ENCODE results near the gene PREX1. TPM values are rescaled to one million over a fixed set of nuclear protein-coding genes. Genes with fewer than 3 reads are reported as not detected.

PREX1 gene
- polyA plus RNA-seq, 1 experiment, result 1.3 TPM

DNA sequence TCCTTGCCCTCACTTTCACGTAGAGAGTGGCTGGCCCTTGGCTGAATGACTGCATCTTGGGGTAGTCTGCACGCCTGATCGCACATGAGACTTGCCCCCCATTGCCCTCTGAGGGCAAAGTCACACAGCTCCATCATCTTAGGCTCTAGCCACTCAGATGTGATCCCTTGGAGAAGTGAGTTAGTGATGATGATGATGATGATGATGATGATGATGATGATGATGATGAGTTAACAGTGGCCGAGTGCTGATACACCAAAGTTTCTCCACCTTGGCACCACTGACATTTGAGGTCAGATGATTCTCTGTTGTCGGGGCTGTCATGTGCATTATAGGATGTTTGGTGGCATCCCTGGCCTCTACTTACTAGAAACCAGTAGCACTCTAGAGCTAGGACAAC is 84.0 kb downstream of the PREX1 start:
- POLR2A ChIA-PET, result no interaction called here
- Histone ChIP-seq H3K27me3 (ENCODE audit: control insufficient read depth, insufficient read depth, low read length) (no peaks in the 10 kb centered on the region), H3K36me3 (ENCODE audit: control insufficient read depth, insufficient read depth, low read length) (peaks cover 1% of the 10 kb centered on the region; the same call in 1 of the 2 replicates), H3K4me3 (ENCODE audit: low read depth, low read length) (no peak overlapping the region)
- TF ChIP-seq, protein P1, sequence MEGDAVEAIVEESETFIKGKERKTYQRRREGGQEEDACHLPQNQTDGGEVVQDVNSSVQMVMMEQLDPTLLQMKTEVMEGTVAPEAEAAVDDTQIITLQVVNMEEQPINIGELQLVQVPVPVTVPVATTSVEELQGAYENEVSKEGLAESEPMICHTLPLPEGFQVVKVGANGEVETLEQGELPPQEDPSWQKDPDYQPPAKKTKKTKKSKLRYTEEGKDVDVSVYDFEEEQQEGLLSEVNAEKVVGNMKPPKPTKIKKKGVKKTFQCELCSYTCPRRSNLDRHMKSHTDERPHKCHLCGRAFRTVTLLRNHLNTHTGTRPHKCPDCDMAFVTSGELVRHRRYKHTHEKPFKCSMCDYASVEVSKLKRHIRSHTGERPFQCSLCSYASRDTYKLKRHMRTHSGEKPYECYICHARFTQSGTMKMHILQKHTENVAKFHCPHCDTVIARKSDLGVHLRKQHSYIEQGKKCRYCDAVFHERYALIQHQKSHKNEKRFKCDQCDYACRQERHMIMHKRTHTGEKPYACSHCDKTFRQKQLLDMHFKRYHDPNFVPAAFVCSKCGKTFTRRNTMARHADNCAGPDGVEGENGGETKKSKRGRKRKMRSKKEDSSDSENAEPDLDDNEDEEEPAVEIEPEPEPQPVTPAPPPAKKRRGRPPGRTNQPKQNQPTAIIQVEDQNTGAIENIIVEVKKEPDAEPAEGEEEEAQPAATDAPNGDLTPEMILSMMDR (IDR thresholded peaks at IDR 0.05; ENCODE audit: insufficient read depth, low read depth, low read length), result no peak
- CTCF ChIA-PET, result no interaction called here
- no peak for DNase-seq (ENCODE audit: low read depth)

- H3K36me3 ChIP-seq (ENCODE audit: control insufficient read depth, insufficient read depth, low read length), result peaks cover 1% of the 10 kb centered on the region; the same call in 1 of the 2 replicates
- no peak overlapping the region for H3K4me3 ChIP-seq (ENCODE audit: low read depth, low read length)
- ChIA-PET POLR2A (no interaction called here), CTCF (no interaction called here)
- DNase-seq (ENCODE audit: low read depth), result no peak
- TF ChIP-seq, protein P1 (IDR thresholded peaks at IDR 0.05; ENCODE audit: insufficient read depth, low read depth, low read length), result no peak
- no peaks in the 10 kb centered on the region for H3K27me3 ChIP-seq (ENCODE audit: control insufficient read depth, insufficient read depth, low read length)
Measured at GRCh38 chr20:48742912-48743680, 84.7 kb downstream of the PREX1 start.

- Histone ChIP-seq H3K27me3 (ENCODE audit: control insufficient read depth, insufficient read depth, low read length) (no peaks in the 10 kb centered on the region), H3K4me3 (ENCODE audit: low read depth, low read length) (no peak overlapping the region), H3K36me3 (ENCODE audit: control insufficient read depth, insufficient read depth, low read length) (peaks cover 1% of the 10 kb centered on the region; the same call in 1 of the 2 replicates)
- ChIA-PET POLR2A (no interaction called here), CTCF (no interaction called here)
- no peak for DNase-seq (ENCODE audit: low read depth)
- TF ChIP-seq, protein P1 (IDR thresholded peaks at IDR 0.05; ENCODE audit: insufficient read depth, low read depth, low read length), result no peak
Measured at GRCh38 chr20:48742233-48742632, 85.6 kb downstream of the PREX1 start.

DNA sequence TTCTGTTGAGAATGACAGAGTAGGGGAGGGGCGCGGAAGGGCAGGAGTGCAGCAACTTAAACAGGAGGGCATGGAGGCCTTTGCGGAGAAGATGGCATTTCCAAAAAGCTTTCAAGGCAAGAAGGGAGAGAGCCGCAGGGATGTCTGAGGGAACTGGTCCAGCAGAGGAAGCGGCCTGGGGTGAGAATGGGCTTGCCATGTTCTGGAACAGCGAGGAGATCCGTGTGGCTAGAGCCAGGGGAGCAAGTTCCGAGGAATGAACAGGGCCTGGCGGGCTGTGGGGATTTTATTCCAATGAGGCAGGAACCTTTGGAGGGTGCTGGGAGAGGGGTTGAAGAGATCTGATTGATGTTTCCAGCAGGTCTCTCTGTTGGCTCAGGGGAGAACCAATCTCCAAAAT is 86.1 kb downstream of the PREX1 start:
- DNase-seq (ENCODE audit: low read depth), result no peak
- TF ChIP-seq, protein P1 (IDR thresholded peaks at IDR 0.05; ENCODE audit: insufficient read depth, low read depth, low read length), result no peak
- CTCF ChIA-PET, result interaction anchor here (1.5 kb wide), 1 partner anchor 10 kb away, joined by 5 read pairs; no protein-coding TSS in a partner anchor
- Histone ChIP-seq H3K27me3 (ENCODE audit: control insufficient read depth, insufficient read depth, low read length) (no peaks in the 10 kb centered on the region), H3K4me3 (ENCODE audit: low read depth, low read length) (no peak overlapping the region), H3K36me3 (ENCODE audit: control insufficient read depth, insufficient read depth, low read length) (peaks cover 1% of the 10 kb centered on the region; the same call in 1 of the 2 replicates)
- POLR2A ChIA-PET, result no interaction called here

- no peak overlapping the region for H3K4me3 ChIP-seq (ENCODE audit: low read depth, low read length)
- POLR2A ChIA-PET, result no interaction called here
- no peaks in the 10 kb centered on the region for H3K27me3 ChIP-seq (ENCODE audit: control insufficient read depth, insufficient read depth, low read length)
- CTCF ChIA-PET, result interaction anchor here (1.5 kb wide), 1 partner anchor 9 kb away, joined by 5 read pairs; no protein-coding TSS in a partner anchor
- H3K36me3 ChIP-seq (ENCODE audit: control insufficient read depth, insufficient read depth, low read length), result peaks cover 1% of the 10 kb centered on the region; the same call in 1 of the 2 replicates
- no peak for DNase-seq (ENCODE audit: low read depth)
- TF ChIP-seq, protein P1 (IDR thresholded peaks at IDR 0.05; ENCODE audit: insufficient read depth, low read depth, low read length), result no peak
Measured at GRCh38 chr20:48740712-48741111, 87.1 kb downstream of the PREX1 start.

All from BJ (cell line).